Measurements from ENCODE around the gene GRK4.

DNA sequence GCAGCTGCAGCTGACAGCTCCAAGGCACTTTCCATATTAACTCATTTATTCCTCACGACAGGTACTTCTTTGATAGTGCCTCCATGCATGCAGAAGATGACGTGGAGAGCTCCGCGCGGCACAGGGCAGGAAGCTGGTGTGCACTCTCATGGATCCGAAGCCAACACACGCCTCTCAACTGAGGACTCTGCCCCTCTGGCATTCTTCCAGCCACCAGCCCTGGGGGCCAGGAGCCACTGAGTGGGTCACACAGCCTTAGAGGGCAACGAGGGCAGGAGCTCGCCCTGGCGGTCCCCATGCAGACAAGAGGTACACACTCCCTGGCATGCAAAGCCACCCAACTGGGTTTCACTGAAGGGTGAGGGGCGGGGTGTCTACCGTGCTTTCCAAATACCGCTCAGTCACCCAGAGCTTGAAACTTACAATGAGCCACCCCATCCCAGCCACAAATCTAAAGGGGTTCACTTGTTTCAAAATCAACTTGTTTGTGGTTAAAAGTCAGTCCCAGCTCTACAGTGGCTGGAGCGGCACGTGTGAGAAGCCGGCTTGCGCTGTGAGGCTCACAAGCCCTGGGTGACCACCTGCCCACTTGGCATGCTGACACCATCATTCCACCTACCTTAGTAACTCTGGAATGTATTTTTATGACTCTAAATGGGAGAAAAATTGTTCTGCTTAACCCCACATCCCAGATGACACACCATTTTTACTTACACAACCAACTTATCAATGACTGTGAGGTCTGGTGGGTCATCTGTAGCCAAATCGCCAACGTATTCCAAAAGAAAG, 16.4 kb upstream of the GRK4 start:
- TF ChIP-seq EZH2 (IDR thresholded peaks at IDR 0.05; ENCODE audit: insufficient read depth, poor library complexity, severe bottlenecking) (no peak), EZH2phosphoT487 (IDR thresholded peaks at IDR 0.05; ENCODE audit: insufficient read depth, low read depth) (no peak)

Data from GM23248 (cell line).